T-helper 17 cell (primary cell): ENCODE results near the gene JPH3. TPM values are rescaled to one million over a fixed set of nuclear protein-coding genes. Genes with fewer than 3 reads are reported as not detected.

Experiments
- ATAC-seq: fragments of 150-1000 bp; cut with Tn5 transposase; 2 replicates; pipeline ENCODE4 v1.10.0; 2021; ENCODE audit warnings: mild to moderate bottlenecking, moderate library complexity
- DNase-seq, 3 donors: peaks; one replicate each; pipeline versions ENCODE4 v3.0.0 to v3.0.0-alpha.2; 2020 to 2021
- H3K9me3 ChIP-seq: one replicate; pipeline ENCODE4 v1.7.0; 2013; ENCODE audit warnings: low read length, mild to moderate bottlenecking; ENCODE audit not compliant: control insufficient read depth, poor library complexity, severe bottlenecking
- H3K27ac Mint-ChIP-seq: one replicate; pipeline ENCODE4 v1.8.0; 2022; ENCODE audit warnings: mild to moderate bottlenecking, moderate library complexity, mixed read lengths
- H3K27me3 Mint-ChIP-seq: one replicate; pipeline ENCODE4 v1.8.0; 2022; ENCODE audit warnings: mixed read lengths
- H3K36me3 Mint-ChIP-seq: one replicate; pipeline ENCODE4 v1.8.0; 2022; ENCODE audit warnings: low read depth, mixed read lengths
- H3K4me1 Mint-ChIP-seq: one replicate; pipeline ENCODE4 v1.8.0; 2022; ENCODE audit warnings: mild to moderate bottlenecking, mixed read lengths
- H3K4me3 Mint-ChIP-seq: one replicate; pipeline ENCODE4 v1.8.0; 2022; ENCODE audit warnings: mild to moderate bottlenecking, moderate library complexity, mixed read lengths
- total RNA-seq, 4 donors: library from RNA in 2 of 4; stranded (reverse) in 2 of 4; gene quantifications; one replicate each; pipeline ENCODE4 v1.2.3 and lab custom pipeline; 2022 to 2026

The JPH3 gene
- total RNA-seq, 2 donors from 2014 or later: 0.08 TPM; not detected in 1

GRCh38 chr16:87647431-87648185, 45.3 kb downstream of the JPH3 start:
- H3K9me3 ChIP-seq: no peaks in the 10 kb centered on the region
- ATAC-seq: no peak
- H3K36me3 Mint-ChIP-seq: no peaks in the 10 kb centered on the region
- peaks cover 36% of the 10 kb centered on the region for H3K27me3 Mint-ChIP-seq
- H3K4me1 Mint-ChIP-seq: no peaks in the 10 kb centered on the region
- H3K27ac Mint-ChIP-seq: no peak overlapping the region
- no peak overlapping the region for H3K4me3 Mint-ChIP-seq
- DNase-seq: no peak

GRCh38 chr16:87648236-87648635, 45.9 kb downstream of the JPH3 start:
- H3K4me3 Mint-ChIP-seq: no peak overlapping the region
- H3K4me1 Mint-ChIP-seq: no peaks in the 10 kb centered on the region
- no peaks in the 10 kb centered on the region for H3K9me3 ChIP-seq
- H3K27me3 Mint-ChIP-seq: peaks cover 36% of the 10 kb centered on the region
- no peaks in the 10 kb centered on the region for H3K36me3 Mint-ChIP-seq
- no peak for ATAC-seq
- H3K27ac Mint-ChIP-seq: no peak overlapping the region
- no peak for DNase-seq

GRCh38 chr16:87648698-87649487, 46.6 kb downstream of the JPH3 start:
- no peaks in the 10 kb centered on the region for H3K4me1 Mint-ChIP-seq
- DNase-seq: no peak
- H3K9me3 ChIP-seq: no peaks in the 10 kb centered on the region

GRCh38 chr16:87652386-87652785, 50.1 kb downstream of the JPH3 start:
- no peaks in the 10 kb centered on the region for H3K9me3 ChIP-seq
- Mint-ChIP-seq H3K27ac (no peak overlapping the region), H3K27me3 (peaks cover 22% of the 10 kb centered on the region), H3K4me3 (no peak overlapping the region), H3K4me1 (no peaks in the 10 kb centered on the region), H3K36me3 (no peaks in the 10 kb centered on the region)
- DNase-seq (no peak), ATAC-seq (no peak)

More at GRCh38 chr16:87648698-87649487, 46.6 kb downstream of the JPH3 start:
- Mint-ChIP-seq H3K36me3 (no peaks in the 10 kb centered on the region), H3K4me3 (no peak overlapping the region), H3K27me3 (peaks cover 32% of the 10 kb centered on the region), H3K27ac (no peak overlapping the region)
- no peak for ATAC-seq

GRCh38 chr16:87652799-87653198, 50.5 kb downstream of the JPH3 start:
- peaks cover 20% of the 10 kb centered on the region for H3K27me3 Mint-ChIP-seq
- no peak overlapping the region for H3K4me3 Mint-ChIP-seq
- H3K36me3 Mint-ChIP-seq: no peaks in the 10 kb centered on the region
- no peak overlapping the region for H3K27ac Mint-ChIP-seq
- ATAC-seq (no peak), DNase-seq (no peak)
- no peaks in the 10 kb centered on the region for H3K4me1 Mint-ChIP-seq
- H3K9me3 ChIP-seq: no peaks in the 10 kb centered on the region

GRCh38 chr16:87653234-87653633, 50.9 kb downstream of the JPH3 start:
- Mint-ChIP-seq H3K4me1 (no peaks in the 10 kb centered on the region), H3K36me3 (no peaks in the 10 kb centered on the region), H3K4me3 (no peak overlapping the region), H3K27ac (no peak overlapping the region), H3K27me3 (peaks cover 16% of the 10 kb centered on the region)
- no peaks in the 10 kb centered on the region for H3K9me3 ChIP-seq
- ATAC-seq (no peak), DNase-seq (no peak)

GRCh38 chr16:87654826-87655225, 52.5 kb downstream of the JPH3 start:
- Mint-ChIP-seq H3K4me3 (no peak overlapping the region), H3K27ac (no peak overlapping the region), H3K27me3 (peaks cover 14% of the 10 kb centered on the region), H3K36me3 (no peaks in the 10 kb centered on the region), H3K4me1 (no peaks in the 10 kb centered on the region)
- H3K9me3 ChIP-seq: no peaks in the 10 kb centered on the region
- DNase-seq (no peak), ATAC-seq (no peak)

GRCh38 chr16:87656328-87656727, 54.0 kb downstream of the JPH3 start:
- ATAC-seq (no peak), DNase-seq (no peak)
- no peak overlapping the region for H3K27ac Mint-ChIP-seq
- H3K4me1 Mint-ChIP-seq: no peaks in the 10 kb centered on the region
- H3K4me3 Mint-ChIP-seq: no peak overlapping the region
- H3K9me3 ChIP-seq: no peaks in the 10 kb centered on the region
- peaks cover 14% of the 10 kb centered on the region for H3K27me3 Mint-ChIP-seq
- H3K36me3 Mint-ChIP-seq: no peaks in the 10 kb centered on the region

GRCh38 chr16:87657621-87658192, 55.4 kb downstream of the JPH3 start:
- H3K27me3 Mint-ChIP-seq: peaks cover 22% of the 10 kb centered on the region
- no peak for ATAC-seq
- H3K4me1 Mint-ChIP-seq: no peaks in the 10 kb centered on the region
- H3K9me3 ChIP-seq: no peaks in the 10 kb centered on the region
- H3K4me3 Mint-ChIP-seq: no peak overlapping the region
- no peak for DNase-seq
- H3K27ac Mint-ChIP-seq: no peak overlapping the region
- no peaks in the 10 kb centered on the region for H3K36me3 Mint-ChIP-seq

- DNase-seq (no peak), ATAC-seq (no peak)
- Mint-ChIP-seq H3K27me3 (peaks cover 28% of the 10 kb centered on the region), H3K4me3 (no peak overlapping the region), H3K4me1 (peaks cover 2% of the 10 kb centered on the region), H3K27ac (no peak overlapping the region), H3K36me3 (no peaks in the 10 kb centered on the region)
- no peaks in the 10 kb centered on the region for H3K9me3 ChIP-seq
Measured at GRCh38 chr16:87658564-87659225, 56.4 kb downstream of the JPH3 start.

- H3K4me3 Mint-ChIP-seq: no peak overlapping the region
- no peaks in the 10 kb centered on the region for H3K36me3 Mint-ChIP-seq
- H3K9me3 ChIP-seq: no peaks in the 10 kb centered on the region
- no peak overlapping the region for H3K27ac Mint-ChIP-seq
- ATAC-seq (no peak), DNase-seq (no peak)
- peaks cover 4% of the 10 kb centered on the region for H3K4me1 Mint-ChIP-seq
- H3K27me3 Mint-ChIP-seq: peaks cover 31% of the 10 kb centered on the region
Measured at GRCh38 chr16:87661561-87661960, 59.3 kb downstream of the JPH3 start.

GRCh38 chr16:87662254-87663204, 60.2 kb downstream of the JPH3 start:
- H3K27me3 Mint-ChIP-seq: peaks cover 31% of the 10 kb centered on the region
- ATAC-seq: no peak

More at GRCh38 chr16:87662254-87663204, 60.2 kb downstream of the JPH3 start:
- H3K27ac Mint-ChIP-seq: no peak overlapping the region
- no peak for DNase-seq
- H3K4me1 Mint-ChIP-seq: peaks cover 4% of the 10 kb centered on the region
- H3K36me3 Mint-ChIP-seq: no peaks in the 10 kb centered on the region
- no peaks in the 10 kb centered on the region for H3K9me3 ChIP-seq
- no peak overlapping the region for H3K4me3 Mint-ChIP-seq
